Motor neuron (in vitro differentiated cells): ENCODE measurements around the gene ZNF292. TPM values are rescaled to one million over a fixed set of nuclear protein-coding genes. Genes with fewer than 3 reads are reported as not detected.
"Not testable (repeated sequence)": the region's sequence is repeated elsewhere in the genome, so short reads cannot be mapped to it uniquely, and the experiment has no call there.

Experiments used
- ATAC-seq, 8 experiments: fragments of 200-7000 bp; cut with Tn5 transposase; replicated peaks in 6 of 8; 2 replicates each; pipeline ENCODE4 v1.8.0; 2021; ENCODE audit warnings: mild to moderate bottlenecking in 8 of 8, moderate library complexity in 8 of 8
- H3K27ac ChIP-seq, 2 donors: fragments of 250-450 bp; sonication (Bioruptor Pico); 2 replicates each; pipeline ENCODE4 v1.9.0; 2021; ENCODE audit warnings: antibody characterized with exemption in 2 of 2, mild to moderate bottlenecking in 2 of 2, moderate library complexity in 1 of 2
- H3K4me1 ChIP-seq, 2 donors: fragments of 250-450 bp; sonication (Bioruptor Pico); replicated peaks in 1 of 2; 2 replicates each; pipeline ENCODE4 v1.6.1; 2021; ENCODE audit warnings: antibody characterized with exemption in 2 of 2, mild to moderate bottlenecking in 2 of 2, moderate library complexity in 1 of 2
- H3K4me3 ChIP-seq, 5 donors: fragments of 250-450 bp; sonication (Bioruptor Pico); 2 replicates each; pipeline ENCODE4 v1.9.0; 2021; ENCODE audit warnings: antibody characterized with exemption in 5 of 5, mild to moderate bottlenecking in 5 of 5, moderate library complexity in 4 of 5
- WGBS, 10 experiments: fragments of 450-650 bp; shearing (Covaris generic); methylation state at CpG; one replicate each; pipeline ENCODE4 v1.0.0; 2022; 5-methylcytosine and 5-hydroxymethylcytosine counted together
- in situ Hi-C, 9 experiments: fragments of 400-800 bp; cut with MboI; loops; one replicate each; pipeline ENCODE4 v1.15.0; 2021; ENCODE audit warnings: low sequenced_read_pairs in 9 of 9, low pct_unique_long_range_greater_than_20kb in 2 of 9; ENCODE audit not compliant: unreplicated experiment in 9 of 9
- total RNA-seq, 8 experiments: library from RNA; unstranded; fragments of 300-600 nt; gene quantifications; 2 replicates each; pipeline versions ENCODE4 v1.2.3 to v1.2.4, GENCODE V29; 2022

Gene ZNF292
- total RNA-seq, 8 experiments from 2014 or later: 18.2 to 67.0 (median 50.7) TPM

DNA sequence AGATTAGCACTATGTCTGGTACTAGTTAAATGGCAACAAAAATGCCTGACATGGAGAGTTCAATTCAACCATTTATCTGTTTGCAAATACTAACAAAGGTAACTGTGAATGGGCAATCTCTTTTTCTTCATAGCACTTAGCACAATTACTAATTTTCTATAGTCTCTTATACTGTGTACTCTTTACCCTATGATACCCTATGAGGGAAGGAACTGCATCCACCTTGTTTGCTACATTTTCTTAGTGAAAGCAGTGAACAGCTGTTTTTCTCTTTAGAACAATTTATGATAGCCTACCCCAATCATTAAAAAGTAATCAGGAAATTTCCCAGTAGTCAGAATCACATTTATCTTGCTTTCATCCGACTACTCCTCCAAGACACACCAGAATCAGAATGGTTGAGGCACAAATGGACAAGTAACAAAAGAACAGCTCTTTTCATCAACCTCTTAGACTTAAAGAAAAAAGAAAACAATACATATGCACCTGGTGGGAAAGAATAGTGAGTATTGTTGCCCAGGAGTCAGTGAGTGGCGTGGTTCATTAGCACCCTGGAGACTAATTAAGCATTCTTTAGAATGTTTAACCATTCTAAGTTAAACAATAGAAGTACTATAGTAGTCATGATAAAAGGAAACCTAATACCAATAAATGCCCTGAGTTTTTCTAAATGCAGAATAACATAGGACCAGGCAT is 16.7 kb downstream of the ZNF292 start:
- H3K4me3 ChIP-seq: no peak overlapping the region
- no peak overlapping the region for H3K27ac ChIP-seq
- ATAC-seq: peak in 3 of 8 experiments; percentile 13 to 71 (median 54)
- in situ Hi-C loops: no loop called here
- WGBS, 10 experiments: 31 to 100% (median 71%) methylated on average over 1 to 2 of the region's 2 CpGs; no CpG with 5 or more reads in 3 of the 10 experiments
- H3K4me1 ChIP-seq: peaks cover 7 to 8% of the 10 kb centered on the region in 2 donors

DNA sequence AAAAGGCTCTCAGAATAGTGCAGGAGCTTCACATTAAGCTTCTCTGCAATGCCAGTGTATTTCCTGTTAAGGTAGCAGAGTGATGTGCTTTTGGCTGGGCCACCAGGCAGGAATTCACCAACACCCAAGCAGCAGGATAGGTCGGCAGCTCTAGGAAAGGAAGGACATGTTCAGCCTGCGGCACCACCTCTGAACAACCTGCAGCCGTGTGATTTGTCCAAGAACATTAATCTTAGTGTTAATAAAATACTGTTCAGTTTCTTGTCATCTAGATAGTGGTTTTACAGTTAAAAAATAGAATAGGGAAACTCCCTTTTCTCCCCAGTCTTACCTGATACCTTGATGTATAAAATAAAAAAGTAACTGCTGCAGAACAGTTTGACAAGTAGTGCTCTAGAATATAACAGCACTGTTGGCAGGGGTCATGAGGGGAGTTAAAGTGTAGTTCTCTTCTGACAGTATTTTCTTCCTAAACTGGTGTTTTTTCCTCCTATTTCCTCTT is 18.8 kb downstream of the ZNF292 start:
- WGBS, 10 experiments: 52 to 100% (median 76%) methylated on average over 1 to 3 of the region's 3 CpGs; no CpG with 5 or more reads in 4 of the 10 experiments
- H3K27ac ChIP-seq: no peak overlapping the region
- H3K4me3 ChIP-seq: no peak overlapping the region
- H3K4me1 ChIP-seq: peaks cover 7 to 8% of the 10 kb centered on the region in 2 donors
- no peak for ATAC-seq
- in situ Hi-C loops: no loop called here

DNA sequence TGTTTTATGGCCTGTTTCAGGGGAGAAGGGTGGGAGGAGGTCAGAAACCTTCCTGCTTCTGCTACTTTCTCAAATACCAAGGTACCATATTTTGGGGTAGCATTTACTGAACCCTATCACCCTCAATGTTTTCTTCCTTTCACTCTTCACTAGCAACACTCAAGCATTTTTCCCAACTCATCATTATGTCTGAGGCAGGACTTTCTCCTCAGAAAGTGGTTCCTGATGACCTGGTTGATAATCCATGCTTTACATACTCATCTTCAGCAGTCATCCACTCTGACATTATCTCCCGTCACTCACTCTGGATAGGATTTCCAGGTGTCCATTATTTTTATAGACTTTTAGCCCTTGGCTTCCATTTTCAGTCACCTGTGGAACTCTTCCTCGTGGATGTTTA is 21.1 kb downstream of the ZNF292 start:
- Histone ChIP-seq H3K27ac (no peak overlapping the region), H3K4me1 (peaks cover 6 to 8% of the 10 kb centered on the region in 2 donors), H3K4me3 (no peak overlapping the region)
- ATAC-seq: no peak
- WGBS, 10 experiments: 80 to 90% (median 88%) methylated on average over 1 to 2 of the region's 2 CpGs; no CpG with 5 or more reads in 6 of the 10 experiments
- in situ Hi-C loops: no loop called here

DNA sequence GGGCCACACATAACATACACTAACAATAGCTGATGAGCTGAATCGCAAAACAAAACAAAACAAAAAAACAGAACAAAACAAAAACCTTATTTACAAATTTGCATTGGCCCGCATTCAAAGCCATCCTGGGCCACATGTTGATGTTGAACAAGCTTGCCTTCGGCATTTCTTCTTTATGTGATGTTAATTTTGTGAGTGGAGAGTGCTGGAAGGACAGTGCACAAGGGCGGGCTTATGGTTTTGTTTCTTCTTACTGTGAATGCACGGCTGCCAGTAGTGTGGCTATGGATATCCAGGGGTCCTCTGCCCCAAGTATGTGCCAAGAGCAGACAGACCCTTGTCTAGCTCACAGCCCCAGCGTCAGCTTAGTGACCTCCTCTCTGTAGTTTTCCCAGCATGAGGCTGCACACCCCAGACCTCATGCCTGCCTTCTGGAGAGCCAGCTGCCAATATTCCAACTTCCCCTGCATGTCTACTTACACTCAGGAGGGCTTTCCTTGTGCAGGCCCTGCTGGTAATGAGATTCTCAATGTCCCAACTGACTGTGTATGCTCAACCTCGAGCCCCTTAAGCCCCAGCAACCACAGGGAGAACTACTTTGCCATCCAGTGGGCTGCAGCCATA is 24.9 kb downstream of the ZNF292 start:
- no peak overlapping the region for H3K27ac ChIP-seq
- H3K4me1 ChIP-seq: peaks cover 0 to 2% of the 10 kb centered on the region in 2 donors
- ATAC-seq: peak in 6 of 8 experiments; percentile 21 to 99 (median 66)
- no peak overlapping the region for H3K4me3 ChIP-seq
- in situ Hi-C loops: no loop called here
- WGBS, 10 experiments: 0 to 88% (median 55%) methylated on average over 1 to 5 of the region's 7 CpGs

DNA sequence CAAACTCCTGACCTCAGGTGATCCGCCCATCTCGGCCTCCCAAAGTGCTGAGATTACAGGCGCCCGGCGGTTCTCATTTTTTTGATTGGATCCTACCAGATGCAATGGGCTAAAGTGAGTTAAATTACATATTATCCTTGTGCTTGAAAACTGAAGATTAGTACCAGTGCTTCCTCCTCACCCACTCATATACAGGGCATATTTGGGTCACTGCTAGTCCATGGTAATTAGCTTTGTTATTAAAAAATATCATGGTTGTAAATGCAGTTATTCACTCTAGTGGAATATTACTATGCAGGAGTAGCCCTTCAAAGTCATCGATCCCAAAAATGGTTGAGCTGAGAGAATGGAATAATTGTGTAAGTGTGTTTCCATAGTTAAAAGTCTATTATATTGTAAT is 26.5 kb downstream of the ZNF292 start:
- Histone ChIP-seq H3K27ac (no peak overlapping the region), H3K4me3 (no peak overlapping the region), H3K4me1 (peaks cover 0 to 2% of the 10 kb centered on the region in 2 donors)
- WGBS, 10 experiments: 92 to 100% (median 100%) methylated on average over 1 to 6 of the region's 6 CpGs; no CpG with 5 or more reads in 1 of the 10 experiments
- in situ Hi-C loops: no loop called here
- no peak for ATAC-seq

DNA sequence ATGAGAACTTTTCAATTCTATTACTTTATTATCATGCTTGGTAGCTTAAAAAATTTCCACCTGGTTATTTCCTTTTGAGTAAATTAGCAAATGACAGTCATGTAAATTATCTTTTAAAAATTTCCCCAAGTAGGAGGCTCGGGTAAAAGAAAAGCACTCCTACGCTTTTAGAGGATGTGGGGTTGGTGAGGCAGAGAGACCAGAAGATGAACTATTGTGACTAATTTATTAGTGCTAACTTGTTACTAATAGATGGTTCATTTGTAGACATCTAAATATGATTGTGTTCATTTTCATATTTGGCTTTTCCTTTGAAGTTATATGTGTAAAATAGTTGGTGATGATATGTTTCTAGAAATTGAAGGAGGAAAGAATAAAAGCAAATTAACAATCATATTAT is 27.0 kb downstream of the ZNF292 start:
- Histone ChIP-seq H3K27ac (no peak overlapping the region), H3K4me1 (peaks cover 0 to 2% of the 10 kb centered on the region in 2 donors), H3K4me3 (no peak overlapping the region)
- ATAC-seq: no peak
- in situ Hi-C loops: no loop called here
- WGBS, 10 experiments: 71 to 100% (median 100%) methylated on average over 1 to 2 of the region's 2 CpGs; no CpG with 5 or more reads in 1 of the 10 experiments

DNA sequence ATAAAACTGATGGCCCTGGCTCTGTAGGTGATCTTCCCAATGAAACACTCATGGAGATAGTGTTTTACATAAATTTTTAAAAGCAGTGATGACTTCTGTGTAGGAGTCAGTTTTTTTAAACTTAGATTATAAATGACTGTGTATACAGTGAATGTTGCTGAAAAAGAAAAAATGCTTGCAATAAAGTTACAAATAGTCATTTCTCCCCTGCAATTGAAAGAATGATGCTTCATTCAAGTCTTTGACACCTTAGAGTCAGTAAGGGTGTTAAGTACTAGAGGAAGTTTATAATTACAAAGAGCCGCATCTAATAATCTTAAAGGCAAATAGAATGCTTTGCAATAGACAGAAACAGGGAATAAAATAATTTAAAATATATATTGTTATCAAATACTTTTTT is 27.6 kb downstream of the ZNF292 start:
- in situ Hi-C loops: no loop called here
- Histone ChIP-seq H3K4me3 (no peak overlapping the region), H3K27ac (no peak overlapping the region), H3K4me1 (peaks cover 0 to 2% of the 10 kb centered on the region in 2 donors)
- 89 to 100% (median 100%) methylated on average over 1 of the region's 1 CpG; no CpG with 5 or more reads in 1 of the 10 experiments for WGBS, 10 experiments
- ATAC-seq: no peak

DNA sequence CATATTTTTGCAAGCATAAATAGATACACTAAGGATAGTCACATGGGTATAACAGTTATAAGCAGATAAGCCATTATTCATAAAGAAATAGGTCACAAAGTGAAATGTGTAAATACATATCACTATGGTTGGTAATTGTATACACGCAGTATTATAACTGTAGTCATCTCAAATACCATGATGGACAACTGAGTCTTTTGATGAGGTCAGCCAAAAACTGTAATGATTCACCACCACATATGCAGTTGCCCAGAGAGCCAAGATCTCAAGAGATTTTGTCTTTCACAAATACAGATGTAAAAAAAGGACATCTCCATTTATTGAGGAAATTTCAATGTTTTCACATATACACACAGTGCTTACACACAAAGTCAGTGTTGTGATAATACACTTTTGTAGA is 28.3 kb downstream of the ZNF292 start:
- 75 to 100% (median 87%) methylated on average over 1 of the region's 1 CpG; no CpG with 5 or more reads in 4 of the 10 experiments for whole genome bisulfite sequencing, 10 experiments

DNA sequence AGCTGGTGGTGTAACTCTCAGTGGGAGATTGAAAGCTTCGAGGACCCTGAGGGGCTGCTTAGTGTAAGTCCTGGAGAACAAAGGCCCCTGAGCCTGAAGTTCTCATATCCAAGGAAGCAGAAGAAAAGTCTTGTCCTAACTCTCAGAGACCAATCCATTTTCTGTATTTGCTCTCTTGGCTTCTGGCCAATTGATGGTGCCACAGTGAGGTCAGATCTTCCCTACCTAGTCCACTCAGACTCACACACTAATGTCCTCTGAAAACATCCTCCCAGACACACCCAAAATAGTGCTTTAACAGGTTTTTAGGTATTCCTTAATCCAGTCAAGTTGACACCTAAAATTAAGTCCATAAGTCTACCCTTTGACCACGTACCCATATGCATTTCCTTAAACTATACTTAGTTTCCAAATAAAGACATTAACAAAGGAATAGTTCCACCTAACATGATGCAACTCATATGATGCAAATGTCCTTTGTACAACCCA is 29.4 kb downstream of the ZNF292 start:
- no peak for ATAC-seq
- no peak overlapping the region for H3K27ac ChIP-seq
- H3K4me3 ChIP-seq: no peak overlapping the region
- in situ Hi-C loops: no loop called here
- peaks cover 0 to 2% of the 10 kb centered on the region in 2 donors for H3K4me1 ChIP-seq
- 40 to 100% (median 90%) methylated on average over 1 to 2 of the region's 2 CpGs; no CpG with 5 or more reads in 3 of the 10 experiments for WGBS, 10 experiments

More for the DNA sequence above, 28.3 kb downstream of the ZNF292 start:
- H3K4me1 ChIP-seq: peaks cover 0 to 2% of the 10 kb centered on the region in 2 donors
- no peak overlapping the region for H3K27ac ChIP-seq
- in situ Hi-C loops: no loop called here
- ATAC-seq: peak in 1 of 8 experiments; percentile 54
- no peak overlapping the region for H3K4me3 ChIP-seq

DNA sequence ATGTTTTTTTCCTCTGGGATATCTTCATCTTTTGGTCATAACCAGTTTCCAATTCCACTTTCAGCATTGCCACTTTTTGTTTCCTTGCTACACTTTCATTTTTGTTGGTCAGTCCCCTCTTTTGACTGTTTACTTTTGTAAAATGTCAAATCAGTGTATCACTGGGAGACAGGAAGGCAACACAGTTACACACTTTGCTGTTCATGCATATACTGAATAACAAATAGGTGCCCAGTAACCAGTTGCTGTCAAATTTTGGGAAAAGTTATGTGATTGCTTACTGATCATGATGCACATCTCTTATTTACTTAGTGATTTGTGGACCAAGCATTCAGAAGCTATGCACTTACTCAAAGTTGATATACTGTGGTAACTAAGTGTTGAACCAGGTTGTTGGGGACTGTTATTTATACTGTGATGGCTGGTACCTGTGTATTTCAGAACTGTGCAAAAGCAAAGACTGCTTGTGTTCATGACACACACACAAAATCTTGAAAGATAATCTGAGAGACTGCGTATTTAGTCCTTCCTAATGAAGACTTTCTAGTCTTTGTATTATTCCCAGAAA is 41.0 kb downstream of the ZNF292 start:
- Histone ChIP-seq H3K4me1 (peaks cover 0 to 6% of the 10 kb centered on the region in 2 donors), H3K4me3 (no peak overlapping the region), H3K27ac (no peak overlapping the region)
- in situ Hi-C loops: no loop called here
- WGBS, 10 experiments: 90 to 100% (median 100%) methylated on average over 1 of the region's 1 CpG; no CpG with 5 or more reads in 1 of the 10 experiments
- peak in 1 of 8 experiments; percentile 89 for ATAC-seq

DNA sequence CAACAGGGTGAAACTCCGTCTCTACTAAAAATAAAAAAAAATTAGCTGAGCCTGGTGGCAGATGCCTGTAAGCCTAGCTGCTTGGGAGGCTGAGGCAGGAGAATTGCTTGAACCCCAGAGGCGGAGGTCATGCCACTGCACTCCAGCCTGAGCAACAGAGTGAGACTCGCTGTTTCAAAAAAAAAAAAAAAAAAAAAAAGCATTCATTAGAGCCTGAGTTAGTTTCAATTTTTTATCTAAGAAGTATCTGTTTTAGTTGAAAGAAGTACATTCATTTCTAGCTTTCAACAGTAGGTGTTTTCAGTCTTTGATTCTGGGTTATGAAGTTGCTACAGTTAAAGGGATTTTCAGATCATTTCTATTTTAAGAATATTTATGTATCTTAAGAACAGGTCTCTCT is 42.2 kb downstream of the ZNF292 start:
- in situ Hi-C loops: no loop called here
- 67 to 100% (median 96%) methylated on average over 1 to 2 of the region's 3 CpGs; no CpG with 5 or more reads in 6 of the 10 experiments for WGBS, 10 experiments
- H3K4me3 ChIP-seq: no peak overlapping the region

DNA sequence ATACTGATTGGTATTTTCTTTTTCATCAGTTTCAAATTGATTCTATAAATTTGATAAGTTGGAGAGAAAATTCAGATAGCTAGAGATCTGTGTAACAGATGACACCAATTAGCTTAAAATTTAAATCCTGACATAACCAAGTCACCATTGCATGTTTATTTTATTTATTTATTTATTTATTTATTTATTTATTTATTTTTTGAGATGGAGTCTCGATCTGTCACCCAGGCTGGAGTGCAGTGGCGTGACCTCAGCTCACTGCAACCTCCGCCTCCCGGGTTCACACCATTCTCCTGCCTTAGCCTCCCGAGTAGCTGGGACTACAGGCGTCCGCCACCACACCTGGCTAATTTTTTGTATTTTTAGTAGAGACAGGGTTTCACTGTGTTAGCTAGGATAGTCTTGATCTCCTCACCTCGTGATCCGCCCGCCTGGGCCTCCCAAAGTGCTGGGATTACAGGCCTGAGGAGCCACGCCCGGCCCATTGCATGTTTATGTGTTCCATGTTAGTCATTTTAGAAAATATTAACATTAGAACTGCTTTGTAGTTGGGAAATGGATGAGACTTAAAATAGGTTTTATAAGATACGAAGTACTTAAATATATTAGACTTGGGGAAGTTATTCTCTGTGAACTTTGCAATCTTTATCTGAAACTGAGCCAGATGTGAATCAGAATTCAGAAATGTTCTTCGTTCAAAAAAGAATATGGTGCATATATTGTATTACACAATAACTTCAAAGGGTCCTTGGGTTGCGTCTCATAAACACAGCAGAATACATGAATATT is 42.9 kb downstream of the ZNF292 start:
- H3K27ac ChIP-seq, H3K4me1 ChIP-seq, H3K4me3 ChIP-seq, in situ Hi-C loops: not testable (repeated sequence)
- WGBS, 10 experiments: 20 to 100% (median 94%) methylated on average over 1 to 11 of the region's 15 CpGs
- peak in 3 of 8 experiments; percentile 84 to 86 (median 86) for ATAC-seq

More for the DNA sequence above, 42.2 kb downstream of the ZNF292 start:
- Histone ChIP-seq H3K4me1 (peaks cover 0 to 6% of the 10 kb centered on the region in 2 donors), H3K27ac (no peak overlapping the region)
- no peak for ATAC-seq
